Endodermal cell (in vitro differentiated cells): ENCODE results near the gene SAMD8. TPM values are rescaled to one million over a fixed set of nuclear protein-coding genes. Genes with fewer than 3 reads are reported as not detected.

Experiments
- DNase-seq: peaks from one replicate; pipeline ENCODE4 v3.0.0-alpha.2; 2017
- H3K27ac ChIP-seq: 2 replicates; pipeline ENCODE4 v1.5.1; 2013; ENCODE audit warnings: mild to moderate bottlenecking, low read depth, low read length, moderate library complexity
- H3K27me3 ChIP-seq: 2 replicates; pipeline ENCODE4 v1.6.1; 2013; ENCODE audit warnings: mild to moderate bottlenecking, low read length, moderate library complexity; ENCODE audit not compliant: insufficient read depth, control insufficient read depth, poor library complexity, severe bottlenecking
- H3K36me3 ChIP-seq: 2 replicates; pipeline ENCODE4 v1.7.0; 2013; ENCODE audit warnings: mild to moderate bottlenecking, low read length, moderate library complexity; ENCODE audit not compliant: control insufficient read depth, insufficient read depth
- H3K4me1 ChIP-seq: one replicate; pipeline ENCODE4 v1.7.0; 2013; ENCODE audit warnings: low read length; ENCODE audit not compliant: control insufficient read depth, insufficient read depth
- H3K4me3 ChIP-seq: 2 replicates; pipeline ENCODE4 v1.5.1; 2013; ENCODE audit warnings: mild to moderate bottlenecking, low read length, moderate library complexity
- H3K9ac ChIP-seq: 2 replicates; pipeline ENCODE4 v1.6.1; 2013; ENCODE audit warnings: mild to moderate bottlenecking, low read length, moderate library complexity; ENCODE audit not compliant: poor library complexity, severe bottlenecking; ENCODE audit errors: extremely low read depth
- H3K9me3 ChIP-seq: 2 replicates; pipeline ENCODE4 v1.6.1; 2013; ENCODE audit warnings: mild to moderate bottlenecking, low read length, moderate library complexity; ENCODE audit not compliant: control insufficient read depth
- H3K27ac Mint-ChIP-seq: 2 replicates; pipeline ENCODE4 v1.8.0; 2020; ENCODE audit warnings: mixed read lengths
- H3K27me3 Mint-ChIP-seq: 2 replicates; pipeline ENCODE4 v1.8.0; 2021; ENCODE audit warnings: mild to moderate bottlenecking, mixed read lengths; ENCODE audit not compliant: insufficient read depth
- H3K36me3 Mint-ChIP-seq: 2 replicates; pipeline ENCODE4 v1.8.0; 2020; ENCODE audit warnings: low read depth, mixed read lengths
- H3K4me1 Mint-ChIP-seq: 2 replicates; pipeline ENCODE4 v1.8.0; 2020; ENCODE audit warnings: mixed read lengths
- H3K4me3 Mint-ChIP-seq: 2 replicates; pipeline ENCODE4 v1.8.0; 2020; ENCODE audit warnings: mild to moderate bottlenecking, moderate library complexity, mixed read lengths
- H3K9me3 Mint-ChIP-seq: 2 replicates; pipeline ENCODE4 v1.8.0; 2020; ENCODE audit warnings: mild to moderate bottlenecking, mixed read lengths
- WGBS, 2 experiments: methylation state at CpG; one replicate each; pipeline versions ENCODE4 v1.1.5 to v1.1.7; 2013; ENCODE audit warnings: missing lambda C conversion rate in 2 of 2, mixed read lengths in 1 of 2; ENCODE audit not compliant: insufficient coverage in 1 of 2, insufficient read length in 1 of 2; 5-methylcytosine and 5-hydroxymethylcytosine counted together
- total RNA-seq, 2 donors: library from RNA; stranded (reverse); fragmentation: NEBNext Ultra II Directional in 1 of 2; extraction: Animal tissue kit (Norgen Biotek cat#: 25700) in 1 of 2; gene quantifications; 2 replicates in 1 of 2; 3 replicates in 1 of 2; pipeline ENCODE4 v1.2.1, GENCODE V29; 2021
- TF ChIP-seq, protein P1 (sequence below): fragments of 200-600 bp; sonication (generic); conservative IDR thresholded peaks from 2 replicates; pipeline ENCODE4 v1.5.0; 2021; ENCODE audit warnings: antibody characterized with exemption, mild to moderate bottlenecking

Gene SAMD8
- total RNA-seq, 2 donors from 2014 or later: 25.9 to 31.7 TPM

DNA sequence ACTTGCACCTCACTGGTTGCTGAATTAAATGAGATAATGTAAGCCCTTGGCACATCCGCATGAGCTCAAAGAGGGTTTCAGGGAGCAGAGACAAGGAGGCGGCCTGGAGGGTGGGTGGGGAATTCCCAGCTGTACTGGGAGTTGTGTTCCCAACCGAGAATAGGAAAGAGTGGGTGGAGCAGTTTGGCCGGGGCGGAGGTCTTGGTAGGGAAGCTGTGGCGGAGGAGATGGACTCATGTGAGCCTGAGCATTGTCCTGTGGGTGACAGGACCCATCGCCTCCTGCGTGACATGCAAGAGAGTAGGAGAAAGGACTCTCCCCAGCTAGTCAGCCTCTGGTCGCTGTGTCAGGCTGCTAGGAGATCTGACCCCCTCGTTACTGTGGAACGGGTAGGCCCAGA lies 41.0 kb upstream of the SAMD8 start:
- no peaks in the 10 kb centered on the region for H3K9me3 Mint-ChIP-seq
- H3K4me3 Mint-ChIP-seq: no peak overlapping the region
- Histone ChIP-seq H3K27me3 (peaks cover 25% of the 10 kb centered on the region), H3K9me3 (no peaks in the 10 kb centered on the region), H3K4me3 (no peak overlapping the region), H3K27ac (no peak overlapping the region), H3K9ac (no peak overlapping the region), H3K4me1 (peaks cover 9% of the 10 kb centered on the region), H3K36me3 (no peaks in the 10 kb centered on the region)
- TF ChIP-seq, protein P1, sequence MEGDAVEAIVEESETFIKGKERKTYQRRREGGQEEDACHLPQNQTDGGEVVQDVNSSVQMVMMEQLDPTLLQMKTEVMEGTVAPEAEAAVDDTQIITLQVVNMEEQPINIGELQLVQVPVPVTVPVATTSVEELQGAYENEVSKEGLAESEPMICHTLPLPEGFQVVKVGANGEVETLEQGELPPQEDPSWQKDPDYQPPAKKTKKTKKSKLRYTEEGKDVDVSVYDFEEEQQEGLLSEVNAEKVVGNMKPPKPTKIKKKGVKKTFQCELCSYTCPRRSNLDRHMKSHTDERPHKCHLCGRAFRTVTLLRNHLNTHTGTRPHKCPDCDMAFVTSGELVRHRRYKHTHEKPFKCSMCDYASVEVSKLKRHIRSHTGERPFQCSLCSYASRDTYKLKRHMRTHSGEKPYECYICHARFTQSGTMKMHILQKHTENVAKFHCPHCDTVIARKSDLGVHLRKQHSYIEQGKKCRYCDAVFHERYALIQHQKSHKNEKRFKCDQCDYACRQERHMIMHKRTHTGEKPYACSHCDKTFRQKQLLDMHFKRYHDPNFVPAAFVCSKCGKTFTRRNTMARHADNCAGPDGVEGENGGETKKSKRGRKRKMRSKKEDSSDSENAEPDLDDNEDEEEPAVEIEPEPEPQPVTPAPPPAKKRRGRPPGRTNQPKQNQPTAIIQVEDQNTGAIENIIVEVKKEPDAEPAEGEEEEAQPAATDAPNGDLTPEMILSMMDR: no peak
- 97% methylated on average over 11 of the region's 11 CpGs for WGBS, 2 experiments
- no peaks in the 10 kb centered on the region for H3K36me3 Mint-ChIP-seq
- no peak overlapping the region for H3K27ac Mint-ChIP-seq
- H3K27me3 Mint-ChIP-seq: peaks cover 53% of the 10 kb centered on the region
- no peak for DNase-seq
- peaks cover 26% of the 10 kb centered on the region for H3K4me1 Mint-ChIP-seq

DNA sequence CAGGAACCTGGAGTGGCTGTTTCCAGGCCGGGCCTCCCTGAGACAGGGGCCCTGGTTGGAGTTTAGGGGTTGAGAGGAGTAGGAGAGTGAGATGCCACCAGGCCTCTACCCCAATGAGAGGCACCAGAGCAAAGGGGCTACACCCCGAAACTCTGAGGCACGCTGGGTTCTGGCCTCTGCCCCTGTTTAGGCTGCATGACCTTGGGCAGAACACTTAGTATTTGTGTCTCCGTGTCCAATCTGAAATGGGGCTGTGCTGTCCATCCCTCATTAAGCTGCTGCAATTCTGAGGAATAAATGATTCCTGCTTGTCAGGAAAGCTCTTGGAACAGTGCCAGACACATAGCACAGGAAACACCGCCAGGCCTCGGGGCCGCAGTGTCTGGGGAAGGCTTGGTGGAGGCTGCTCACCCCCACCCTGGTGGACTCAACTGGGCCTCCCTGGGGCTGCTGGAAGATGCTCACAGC lies 40.5 kb upstream of the SAMD8 start:
- Histone ChIP-seq H3K9ac (no peak overlapping the region), H3K9me3 (no peaks in the 10 kb centered on the region), H3K4me1 (peaks cover 9% of the 10 kb centered on the region), H3K36me3 (no peaks in the 10 kb centered on the region), H3K27me3 (peaks cover 22% of the 10 kb centered on the region), H3K4me3 (no peak overlapping the region), H3K27ac (no peak overlapping the region)
- H3K27ac Mint-ChIP-seq: no peak overlapping the region
- H3K9me3 Mint-ChIP-seq: no peaks in the 10 kb centered on the region
- DNase-seq: no peak
- H3K4me1 Mint-ChIP-seq: peaks cover 28% of the 10 kb centered on the region
- H3K36me3 Mint-ChIP-seq: no peaks in the 10 kb centered on the region
- TF ChIP-seq, protein P1: no peak
- H3K4me3 Mint-ChIP-seq: no peak overlapping the region
- 82 to 98% methylated on average over 3 to 7 of the region's 7 CpGs for WGBS, 2 experiments
- H3K27me3 Mint-ChIP-seq: peaks cover 49% of the 10 kb centered on the region

DNA sequence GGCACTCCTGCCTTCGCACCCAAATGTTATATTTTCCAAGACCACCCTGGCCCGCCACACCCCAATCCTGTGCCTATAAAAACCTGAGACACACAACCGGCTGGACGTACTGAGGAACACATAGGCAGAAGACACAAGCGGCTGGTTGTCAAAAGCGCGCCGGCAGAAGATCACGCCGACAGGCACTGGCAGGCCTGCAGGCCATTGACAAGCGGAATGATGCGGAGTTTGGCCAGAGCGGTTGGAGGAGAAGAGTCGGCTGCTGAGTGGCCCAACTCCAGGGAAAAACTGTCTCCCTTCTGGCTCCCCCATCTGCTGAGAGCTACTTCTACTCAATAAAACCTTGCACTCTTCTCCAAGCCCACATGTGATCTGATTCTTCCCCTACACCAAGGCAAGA lies 39.7 kb upstream of the SAMD8 start:
- Mint-ChIP-seq H3K27me3 (peaks cover 49% of the 10 kb centered on the region), H3K4me3 (no peak overlapping the region), H3K36me3 (no peaks in the 10 kb centered on the region), H3K27ac (no peak overlapping the region), H3K9me3 (no peaks in the 10 kb centered on the region), H3K4me1 (peaks cover 34% of the 10 kb centered on the region)
- Histone ChIP-seq H3K9ac (no peak overlapping the region), H3K27me3 (peaks cover 15% of the 10 kb centered on the region), H3K4me3 (no peak overlapping the region), H3K27ac (no peak overlapping the region), H3K36me3 (no peaks in the 10 kb centered on the region), H3K4me1 (peaks cover 11% of the 10 kb centered on the region), H3K9me3 (no peaks in the 10 kb centered on the region)
- DNase-seq: no peak
- TF ChIP-seq, protein P1: no peak
- 92 to 93% methylated on average over 6 to 14 of the region's 14 CpGs for WGBS, 2 experiments
